Measurements from ENCODE around the gene SLC38A6. TPM values are rescaled to one million over a fixed set of nuclear protein-coding genes. Genes with fewer than 3 reads are reported as not detected.

SLC38A6 gene
- total and polyA plus RNA-seq, 11 donors = 1.6 to 19.6 (median 3.5) TPM

DNA sequence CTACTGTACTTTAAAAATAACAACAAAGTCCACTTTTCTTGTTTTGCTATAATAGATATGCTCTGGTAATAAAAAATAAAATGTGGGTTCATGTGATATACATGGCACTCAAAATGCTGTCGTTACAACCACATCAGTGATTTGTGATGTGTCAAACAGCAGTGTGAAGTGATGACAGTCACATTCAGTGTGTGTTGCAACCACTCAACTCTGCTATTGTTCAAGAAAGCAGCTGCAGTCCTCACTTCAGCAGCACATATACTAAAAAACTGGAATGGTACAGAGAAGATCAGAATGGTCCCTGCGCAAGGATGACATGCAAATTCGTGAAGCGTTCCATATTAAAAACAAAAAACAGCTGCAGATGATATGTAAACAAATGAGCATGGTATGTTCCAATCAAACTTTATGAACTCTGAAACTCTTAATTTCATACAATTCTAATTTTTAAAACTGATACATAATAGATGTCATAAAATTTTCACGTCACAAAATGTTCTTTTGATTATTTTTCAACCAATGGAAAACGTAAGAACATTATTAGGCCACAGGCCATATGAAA is 6.9 kb upstream of the SLC38A6 start:
- H3K27ac ChIP-seq = no peak overlapping the region
- no peak for TF ChIP-seq POLR2A (IDR thresholded peaks at IDR 0.05)
- TF ChIP-seq, protein P1, sequence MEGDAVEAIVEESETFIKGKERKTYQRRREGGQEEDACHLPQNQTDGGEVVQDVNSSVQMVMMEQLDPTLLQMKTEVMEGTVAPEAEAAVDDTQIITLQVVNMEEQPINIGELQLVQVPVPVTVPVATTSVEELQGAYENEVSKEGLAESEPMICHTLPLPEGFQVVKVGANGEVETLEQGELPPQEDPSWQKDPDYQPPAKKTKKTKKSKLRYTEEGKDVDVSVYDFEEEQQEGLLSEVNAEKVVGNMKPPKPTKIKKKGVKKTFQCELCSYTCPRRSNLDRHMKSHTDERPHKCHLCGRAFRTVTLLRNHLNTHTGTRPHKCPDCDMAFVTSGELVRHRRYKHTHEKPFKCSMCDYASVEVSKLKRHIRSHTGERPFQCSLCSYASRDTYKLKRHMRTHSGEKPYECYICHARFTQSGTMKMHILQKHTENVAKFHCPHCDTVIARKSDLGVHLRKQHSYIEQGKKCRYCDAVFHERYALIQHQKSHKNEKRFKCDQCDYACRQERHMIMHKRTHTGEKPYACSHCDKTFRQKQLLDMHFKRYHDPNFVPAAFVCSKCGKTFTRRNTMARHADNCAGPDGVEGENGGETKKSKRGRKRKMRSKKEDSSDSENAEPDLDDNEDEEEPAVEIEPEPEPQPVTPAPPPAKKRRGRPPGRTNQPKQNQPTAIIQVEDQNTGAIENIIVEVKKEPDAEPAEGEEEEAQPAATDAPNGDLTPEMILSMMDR (IDR thresholded peaks at IDR 0.05) = no peak
- H3K4me1 ChIP-seq = peaks cover 0 to 20% (median under 1%) of the 10 kb centered on the region in 12 donors
- no peak for ATAC-seq
- 68 to 74% (median 70%) methylated on average over 6 of the region's 6 CpGs for WGBS, 4 donors
- peaks cover 0 to 48% (median 24%) of the 10 kb centered on the region in 9 donors for H3K36me3 ChIP-seq
- DNase-seq = no peak
- H3K9me3 ChIP-seq = no peaks in the 10 kb centered on the region
- no peaks in the 10 kb centered on the region for H3K27me3 ChIP-seq
- H3K4me3 ChIP-seq = no peak overlapping the region
- intact Hi-C loops (cut with DNase I) = no loop called here

DNA sequence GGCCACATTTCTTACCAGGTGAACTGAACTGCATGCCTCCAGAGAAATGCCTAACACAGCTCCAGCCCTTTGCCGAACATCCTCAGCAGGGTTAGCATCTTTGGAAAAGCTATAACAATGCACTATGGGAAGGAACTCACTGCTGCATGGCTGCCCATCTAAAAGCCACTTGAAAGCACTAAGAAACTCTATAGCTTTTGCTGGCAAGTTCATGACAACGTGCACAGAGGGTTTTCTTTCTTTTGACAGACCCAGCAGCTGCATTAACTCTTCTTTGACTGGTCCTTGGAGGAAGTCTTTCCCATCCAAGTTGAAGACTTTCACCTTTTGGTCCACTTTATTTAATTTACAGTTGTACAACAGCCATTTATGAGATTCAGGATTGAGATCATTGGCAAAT is 5.5 kb upstream of the SLC38A6 start:
- no peak overlapping the region for H3K27ac ChIP-seq
- TF ChIP-seq POLR2A (IDR thresholded peaks at IDR 0.05) = no peak
- TF ChIP-seq, protein P1 (IDR thresholded peaks at IDR 0.05) = no peak
- DNase-seq (no peak), ATAC-seq (no peak)
- 43 to 54% (median 45%) methylated on average over 2 of the region's 2 CpGs for WGBS, 4 donors
- H3K9me3 ChIP-seq = no peaks in the 10 kb centered on the region
- no peak overlapping the region for H3K4me3 ChIP-seq
- intact Hi-C loops (cut with DNase I) = no loop called here
- H3K27me3 ChIP-seq = no peaks in the 10 kb centered on the region
- peaks cover 0 to 33% (median 10%) of the 10 kb centered on the region in 12 donors for H3K4me1 ChIP-seq
- peaks cover 0 to 50% (median 24%) of the 10 kb centered on the region in 9 donors for H3K36me3 ChIP-seq

DNA sequence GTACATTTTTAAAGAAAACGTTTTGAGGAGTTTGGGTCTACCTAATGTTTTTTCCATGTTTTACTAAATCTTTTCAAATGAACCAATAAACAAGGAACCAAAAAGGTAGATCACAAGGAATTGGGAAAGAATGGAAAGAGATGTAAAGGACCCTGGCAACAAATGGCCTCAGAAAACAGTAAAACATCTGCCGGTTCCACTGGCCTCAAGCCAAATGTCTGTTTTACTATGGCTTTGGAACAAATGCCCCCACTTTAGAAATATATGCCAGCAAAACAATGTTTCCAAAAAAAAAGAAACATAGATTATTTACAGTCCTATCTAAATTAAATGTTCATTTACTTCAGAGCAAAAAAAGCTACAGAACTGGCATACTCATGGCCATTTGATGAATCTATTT is 3.2 kb upstream of the SLC38A6 start:
- Histone ChIP-seq H3K27ac (no peak overlapping the region), H3K4me3 (no peak overlapping the region), H3K4me1 (peaks cover 0 to 46% (median 23%) of the 10 kb centered on the region in 12 donors), H3K36me3 (peaks cover 0 to 50% (median 24%) of the 10 kb centered on the region in 9 donors), H3K9me3 (no peaks in the 10 kb centered on the region), H3K27me3 (no peaks in the 10 kb centered on the region)
- WGBS, 4 donors = 56 to 59% (median 57%) methylated on average over 2 of the region's 2 CpGs
- DNase-seq (no peak), ATAC-seq (no peak)
- intact Hi-C loops (cut with DNase I) = no loop called here
- TF ChIP-seq, protein P1 (IDR thresholded peaks at IDR 0.05) = no peak
- TF ChIP-seq POLR2A (IDR thresholded peaks at IDR 0.05) = no peak

DNA sequence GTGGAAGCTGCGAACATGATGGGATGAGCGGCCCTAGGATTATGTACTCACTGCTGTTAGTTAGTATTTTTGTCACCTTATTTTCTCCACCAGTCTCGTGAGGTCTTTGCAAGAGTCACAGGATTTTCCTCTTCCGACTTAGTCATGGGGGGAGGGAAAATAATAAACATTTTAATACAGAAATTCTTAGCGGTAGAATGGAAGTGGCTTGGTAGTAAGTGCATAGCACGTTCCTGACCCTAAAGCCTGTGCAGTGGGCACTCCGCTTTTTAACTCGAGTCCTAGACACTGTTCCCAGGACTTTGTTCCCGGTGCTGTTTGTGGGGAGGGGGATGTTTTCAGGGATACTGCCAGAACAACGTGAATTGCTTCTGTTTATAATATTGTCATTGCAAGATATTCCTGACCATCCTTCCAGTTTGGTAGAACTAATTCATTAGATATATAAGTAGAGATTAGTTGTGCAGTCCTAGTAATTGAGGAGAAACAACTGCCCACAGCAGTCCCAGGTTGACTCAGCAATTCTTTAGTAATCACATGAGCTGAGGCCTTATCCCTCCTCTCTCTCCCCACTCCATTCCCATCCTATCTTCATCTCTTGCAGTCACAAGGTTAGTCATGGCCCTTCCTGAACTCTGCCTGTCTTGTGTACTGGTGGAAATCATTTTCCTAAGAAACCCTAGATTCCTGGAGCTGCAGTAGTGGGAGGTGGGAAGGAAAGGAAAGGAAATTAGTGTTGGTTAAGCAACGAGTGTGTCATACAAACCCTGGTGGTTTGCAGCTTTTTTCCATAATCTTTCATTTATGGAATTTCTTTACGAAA is 799 bp downstream of the SLC38A6 start:
- Histone ChIP-seq H3K4me1 (peaks cover 0 to 77% (median 24%) of the 10 kb centered on the region in 12 donors), H3K4me3 (peak overlapping the region; percentile 56 to 94 (median 76)), H3K27ac (peak overlapping the region; percentile 33 to 92 (median 84)), H3K27me3 (no peaks in the 10 kb centered on the region), H3K9me3 (no peaks in the 10 kb centered on the region), H3K36me3 (peaks cover 0 to 33% (median 20%) of the 10 kb centered on the region in 9 donors)
- intact Hi-C loops (cut with DNase I) = loop anchor here in 4 of 10 donors (5.0 to 10.0 kb wide), 6 partner anchors 35 to 325 kb away; partner anchors contain the start of gene MNAT1 (in 2 of the 4)
- TF ChIP-seq, protein P1 (IDR thresholded peaks at IDR 0.05) = no peak
- DNase-seq (no peak), ATAC-seq (peak in 2 of 4 donors; percentile 33 to 38)
- 10 to 12% (median 10%) methylated on average over 12 of the region's 12 CpGs for WGBS, 4 donors

All from heart left ventricle (tissue), 16 donors.